ENCODE data around the gene C5orf46. TPM values are rescaled to one million over a fixed set of nuclear protein-coding genes. Genes with fewer than 3 reads are reported as not detected.

Gene C5orf46
- total and polyA plus RNA-seq, 2 experiments from 2014 or later: 0.40 TPM; not detected in 1

- no peak for TF ChIP-seq CTCF (conservative IDR thresholded peaks at IDR 0.05; ENCODE audit: low read depth in 2 of 2)
Measured at GRCh38 chr5:147852365-147852764, 54.0 kb downstream of the C5orf46 start (continued).

DNA sequence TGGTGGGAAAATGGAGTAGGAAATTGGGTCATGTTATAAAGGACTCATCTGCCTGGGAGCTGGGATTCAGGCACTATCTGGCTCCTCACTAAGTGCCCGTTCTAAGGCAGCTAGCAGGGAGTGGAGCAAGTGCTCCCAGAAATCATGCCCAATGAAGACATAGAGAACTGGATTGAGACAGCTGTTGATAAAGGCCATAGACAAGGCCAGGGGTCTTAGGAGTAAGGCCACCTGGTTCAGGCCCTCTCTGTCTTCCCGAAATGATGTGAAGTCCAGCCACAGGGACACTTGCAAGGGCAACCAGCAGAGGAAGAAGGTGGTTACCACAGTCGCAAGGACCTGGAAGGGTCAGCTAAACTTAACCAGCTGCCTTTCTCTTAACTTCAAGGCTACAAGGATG, 54.8 kb downstream of the C5orf46 start:
- peaks cover under 1% of the 10 kb centered on the region for H3K4me1 ChIP-seq (ENCODE audit: insufficient read depth)
- no peaks in the 10 kb centered on the region for H3K79me2 ChIP-seq (replicated peaks; ENCODE audit: insufficient read depth)
- no peak overlapping the region for H3K27ac Mint-ChIP-seq
- no peaks in the 10 kb centered on the region for H3K36me3 Mint-ChIP-seq (ENCODE audit: low read depth)
- H3K4me3 Mint-ChIP-seq: no peak overlapping the region
- no peak overlapping the region for H2AFZ ChIP-seq
- no peaks in the 10 kb centered on the region for H3K9me3 Mint-ChIP-seq
- no peak overlapping the region for H3K4me2 ChIP-seq
- no peaks in the 10 kb centered on the region for H3K27me3 ChIP-seq (ENCODE audit: insufficient read depth)
- no peak overlapping the region for H3K27ac ChIP-seq (ENCODE audit: low read depth)
- H3K4me3 ChIP-seq: no peak overlapping the region
- peaks cover 5% of the 10 kb centered on the region; the same call in 1 of the 2 replicates for H3K9me2 ChIP-seq (ENCODE audit: insufficient read depth)
- H3K27me3 Mint-ChIP-seq (ENCODE audit: insufficient read depth, low read depth, poor library complexity): peaks cover 2% of the 10 kb centered on the region
- TF ChIP-seq, protein P1, sequence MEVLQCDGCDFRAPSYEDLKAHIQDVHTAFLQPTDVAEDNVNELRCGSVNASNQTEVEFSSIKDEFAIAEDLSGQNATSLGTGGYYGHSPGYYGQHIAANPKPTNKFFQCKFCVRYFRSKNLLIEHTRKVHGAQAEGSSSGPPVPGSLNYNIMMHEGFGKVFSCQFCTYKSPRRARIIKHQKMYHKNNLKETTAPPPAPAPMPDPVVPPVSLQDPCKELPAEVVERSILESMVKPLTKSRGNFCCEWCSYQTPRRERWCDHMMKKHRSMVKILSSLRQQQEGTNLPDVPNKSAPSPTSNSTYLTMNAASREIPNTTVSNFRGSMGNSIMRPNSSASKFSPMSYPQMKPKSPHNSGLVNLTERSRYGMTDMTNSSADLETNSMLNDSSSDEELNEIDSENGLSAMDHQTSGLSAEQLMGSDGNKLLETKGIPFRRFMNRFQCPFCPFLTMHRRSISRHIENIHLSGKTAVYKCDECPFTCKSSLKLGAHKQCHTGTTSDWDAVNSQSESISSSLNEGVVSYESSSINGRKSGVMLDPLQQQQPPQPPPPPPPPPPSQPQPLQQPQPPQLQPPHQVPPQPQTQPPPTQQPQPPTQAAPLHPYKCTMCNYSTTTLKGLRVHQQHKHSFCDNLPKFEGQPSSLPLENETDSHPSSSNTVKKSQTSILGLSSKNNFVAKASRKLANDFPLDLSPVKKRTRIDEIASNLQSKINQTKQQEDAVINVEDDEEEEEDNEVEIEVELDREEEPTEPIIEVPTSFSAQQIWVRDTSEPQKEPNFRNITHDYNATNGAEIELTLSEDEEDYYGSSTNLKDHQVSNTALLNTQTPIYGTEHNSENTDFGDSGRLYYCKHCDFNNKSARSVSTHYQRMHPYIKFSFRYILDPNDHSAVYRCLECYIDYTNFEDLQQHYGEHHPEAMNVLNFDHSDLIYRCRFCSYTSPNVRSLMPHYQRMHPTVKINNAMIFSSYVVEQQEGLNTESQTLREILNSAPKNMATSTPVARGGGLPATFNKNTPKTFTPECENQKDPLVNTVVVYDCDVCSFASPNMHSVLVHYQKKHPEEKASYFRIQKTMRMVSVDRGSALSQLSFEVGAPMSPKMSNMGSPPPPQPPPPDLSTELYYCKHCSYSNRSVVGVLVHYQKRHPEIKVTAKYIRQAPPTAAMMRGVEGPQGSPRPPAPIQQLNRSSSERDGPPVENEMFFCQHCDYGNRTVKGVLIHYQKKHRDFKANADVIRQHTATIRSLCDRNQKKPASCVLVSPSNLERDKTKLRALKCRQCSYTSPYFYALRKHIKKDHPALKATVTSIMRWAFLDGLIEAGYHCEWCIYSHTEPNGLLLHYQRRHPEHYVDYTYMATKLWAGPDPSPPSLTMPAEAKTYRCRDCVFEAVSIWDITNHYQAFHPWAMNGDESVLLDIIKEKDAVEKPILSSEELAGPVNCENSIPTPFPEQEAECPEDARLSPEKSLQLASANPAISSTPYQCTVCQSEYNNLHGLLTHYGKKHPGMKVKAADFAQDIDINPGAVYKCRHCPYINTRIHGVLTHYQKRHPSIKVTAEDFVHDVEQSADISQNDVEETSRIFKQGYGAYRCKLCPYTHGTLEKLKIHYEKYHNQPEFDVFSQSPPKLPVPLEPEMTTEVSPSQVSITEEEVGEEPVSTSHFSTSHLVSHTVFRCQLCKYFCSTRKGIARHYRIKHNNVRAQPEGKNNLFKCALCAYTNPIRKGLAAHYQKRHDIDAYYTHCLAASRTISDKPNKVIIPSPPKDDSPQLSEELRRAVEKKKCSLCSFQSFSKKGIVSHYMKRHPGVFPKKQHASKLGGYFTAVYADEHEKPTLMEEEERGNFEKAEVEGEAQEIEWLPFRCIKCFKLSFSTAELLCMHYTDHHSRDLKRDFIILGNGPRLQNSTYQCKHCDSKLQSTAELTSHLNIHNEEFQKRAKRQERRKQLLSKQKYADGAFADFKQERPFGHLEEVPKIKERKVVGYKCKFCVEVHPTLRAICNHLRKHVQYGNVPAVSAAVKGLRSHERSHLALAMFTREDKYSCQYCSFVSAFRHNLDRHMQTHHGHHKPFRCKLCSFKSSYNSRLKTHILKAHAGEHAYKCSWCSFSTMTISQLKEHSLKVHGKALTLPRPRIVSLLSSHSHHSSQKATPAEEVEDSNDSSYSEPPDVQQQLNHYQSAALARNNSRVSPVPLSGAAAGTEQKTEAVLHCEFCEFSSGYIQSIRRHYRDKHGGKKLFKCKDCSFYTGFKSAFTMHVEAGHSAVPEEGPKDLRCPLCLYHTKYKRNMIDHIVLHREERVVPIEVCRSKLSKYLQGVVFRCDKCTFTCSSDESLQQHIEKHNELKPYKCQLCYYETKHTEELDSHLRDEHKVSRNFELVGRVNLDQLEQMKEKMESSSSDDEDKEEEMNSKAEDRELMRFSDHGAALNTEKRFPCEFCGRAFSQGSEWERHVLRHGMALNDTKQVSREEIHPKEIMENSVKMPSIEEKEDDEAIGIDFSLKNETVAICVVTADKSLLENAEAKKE (CRISPR knock-in tag; IDR thresholded peaks at IDR 0.05): no peak
- TF ChIP-seq CREB1 (CRISPR knock-in tag; IDR thresholded peaks at IDR 0.05; ENCODE audit: low read depth): no peak
- TF ChIP-seq ZNF114 (CRISPR knock-in tag; IDR thresholded peaks at IDR 0.05): no peak
- TF ChIP-seq, protein P2, sequence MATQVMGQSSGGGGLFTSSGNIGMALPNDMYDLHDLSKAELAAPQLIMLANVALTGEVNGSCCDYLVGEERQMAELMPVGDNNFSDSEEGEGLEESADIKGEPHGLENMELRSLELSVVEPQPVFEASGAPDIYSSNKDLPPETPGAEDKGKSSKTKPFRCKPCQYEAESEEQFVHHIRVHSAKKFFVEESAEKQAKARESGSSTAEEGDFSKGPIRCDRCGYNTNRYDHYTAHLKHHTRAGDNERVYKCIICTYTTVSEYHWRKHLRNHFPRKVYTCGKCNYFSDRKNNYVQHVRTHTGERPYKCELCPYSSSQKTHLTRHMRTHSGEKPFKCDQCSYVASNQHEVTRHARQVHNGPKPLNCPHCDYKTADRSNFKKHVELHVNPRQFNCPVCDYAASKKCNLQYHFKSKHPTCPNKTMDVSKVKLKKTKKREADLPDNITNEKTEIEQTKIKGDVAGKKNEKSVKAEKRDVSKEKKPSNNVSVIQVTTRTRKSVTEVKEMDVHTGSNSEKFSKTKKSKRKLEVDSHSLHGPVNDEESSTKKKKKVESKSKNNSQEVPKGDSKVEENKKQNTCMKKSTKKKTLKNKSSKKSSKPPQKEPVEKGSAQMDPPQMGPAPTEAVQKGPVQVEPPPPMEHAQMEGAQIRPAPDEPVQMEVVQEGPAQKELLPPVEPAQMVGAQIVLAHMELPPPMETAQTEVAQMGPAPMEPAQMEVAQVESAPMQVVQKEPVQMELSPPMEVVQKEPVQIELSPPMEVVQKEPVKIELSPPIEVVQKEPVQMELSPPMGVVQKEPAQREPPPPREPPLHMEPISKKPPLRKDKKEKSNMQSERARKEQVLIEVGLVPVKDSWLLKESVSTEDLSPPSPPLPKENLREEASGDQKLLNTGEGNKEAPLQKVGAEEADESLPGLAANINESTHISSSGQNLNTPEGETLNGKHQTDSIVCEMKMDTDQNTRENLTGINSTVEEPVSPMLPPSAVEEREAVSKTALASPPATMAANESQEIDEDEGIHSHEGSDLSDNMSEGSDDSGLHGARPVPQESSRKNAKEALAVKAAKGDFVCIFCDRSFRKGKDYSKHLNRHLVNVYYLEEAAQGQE (IDR thresholded peaks at IDR 0.05; ENCODE audit: unreplicated experiment): no peak
- TF ChIP-seq CTCF (conservative IDR thresholded peaks at IDR 0.05; ENCODE audit: low read depth in 2 of 2): no peak; a peak in 1 of 4 replicates
- peak; percentile 7; the same call in 1 of the 3 replicates for ATAC-seq
- H3K36me3 ChIP-seq (ENCODE audit: insufficient read depth): no peaks in the 10 kb centered on the region
- H4K20me1 ChIP-seq (replicated peaks; ENCODE audit: insufficient read depth): no peaks in the 10 kb centered on the region
- no peaks in the 10 kb centered on the region for H3F3A ChIP-seq (replicated peaks; ENCODE audit: low read depth)
- DNase-seq (ENCODE audit: low spot score): no peak
- H3K4me1 Mint-ChIP-seq: peaks cover 13% of the 10 kb centered on the region; the same call in 2 of the 3 replicates

Measured in GM23338 (cell line).